Fibroblast of lung (primary cell): Measurements from ENCODE around the gene GGACT. TPM values are rescaled to one million over a fixed set of nuclear protein-coding genes. Genes with fewer than 3 reads are reported as not detected.

Experiments used
- DNase-seq, 2 donors: peaks; one replicate each; pipeline versions ENCODE4 v3.0.0 to v3.0.0-alpha.2; 2010; ENCODE audit warnings: low read depth in 2 of 2
- H2AFZ ChIP-seq: 2 replicates; pipeline ENCODE4 v1.5.1; 2012; ENCODE audit warnings: low read length, control low read depth, inconsistent platforms
- H3K27ac ChIP-seq: 2 replicates; pipeline ENCODE4 v1.5.1; 2011; ENCODE audit warnings: low read length, control low read depth; ENCODE audit not compliant: insufficient read depth
- H3K27me3 ChIP-seq: 2 replicates; pipeline ENCODE4 v1.5.1; 2011; ENCODE audit warnings: mild to moderate bottlenecking, low read length; ENCODE audit not compliant: control insufficient read depth, insufficient read depth
- H3K36me3 ChIP-seq: 2 replicates; pipeline ENCODE4 v1.5.1; 2011; ENCODE audit warnings: low read length; ENCODE audit not compliant: control insufficient read depth, insufficient read depth
- H3K4me1 ChIP-seq: 2 replicates; pipeline ENCODE4 v1.5.1; 2011; ENCODE audit warnings: low read length; ENCODE audit not compliant: control insufficient read depth, insufficient read depth; ENCODE audit errors: extremely low read depth
- H3K4me2 ChIP-seq: 2 replicates; pipeline ENCODE4 v1.5.1; 2011; ENCODE audit warnings: low read length, control low read depth; ENCODE audit not compliant: insufficient read depth; ENCODE audit errors: extremely low read depth
- H3K4me3 ChIP-seq, 4 experiments: fragments of 200-600 bp in 1 of 4; sonication (generic) in 1 of 4; replicated peaks in 1 of 4; 2 replicates each; pipeline ENCODE4 v1.5.1; 2011 to 2016; ENCODE audit warnings: low read length in 4 of 4, low read depth in 3 of 4, mild to moderate bottlenecking in 3 of 4, control low read depth in 2 of 4, inconsistent platforms in 1 of 4, mixed read lengths in 1 of 4; ENCODE audit not compliant: insufficient read depth in 1 of 4; ENCODE audit errors: control extremely low read depth in 1 of 4
- H3K79me2 ChIP-seq: 2 replicates; pipeline ENCODE4 v1.5.1; 2012; ENCODE audit warnings: mild to moderate bottlenecking, low read length, inconsistent platforms; ENCODE audit not compliant: control insufficient read depth, insufficient read depth
- H3K9ac ChIP-seq: 2 replicates; pipeline ENCODE4 v1.5.1; 2011; ENCODE audit warnings: mild to moderate bottlenecking, low read length, control low read depth; ENCODE audit not compliant: insufficient read depth
- H3K9me3 ChIP-seq: 2 replicates; pipeline ENCODE4 v1.5.1; 2012; ENCODE audit warnings: low read depth, low read length; ENCODE audit not compliant: control insufficient read depth, insufficient read depth
- H4K20me1 ChIP-seq: 2 replicates; pipeline ENCODE4 v1.5.1; 2011; ENCODE audit warnings: low read length; ENCODE audit not compliant: control insufficient read depth, insufficient read depth; ENCODE audit errors: extremely low read depth
- CTCF ChIP-seq, 2 donors: IDR thresholded peaks in 1 of 2; conservative IDR thresholded peaks in 1 of 2; 1 replicate in 1 of 2; 2 replicates in 1 of 2; pipeline ENCODE4 v1.5.1; 2011 to 2012; ENCODE audit warnings: low read length in 2 of 2, control low read depth in 1 of 2, inconsistent platforms in 1 of 2, low read depth in 1 of 2, mild to moderate bottlenecking in 1 of 2
- EZH2 ChIP-seq: IDR thresholded peaks from 2 replicates; pipeline ENCODE4 v1.5.1; 2012; ENCODE audit warnings: low read length, control low read depth, mild to moderate bottlenecking; ENCODE audit errors: missing control alignments
- polyA plus RNA-seq, 2 donors: library from polyadenylated mRNA; depleted of rRNA in 1 of 2; stranded (reverse) in 1 of 2; unstranded in 1 of 2; fragments of >200 nt; gene quantifications; 2 replicates each; pipeline ENCODE4 v1.2.1, GENCODE V29; 2011 to 2012; ENCODE audit warnings: missing spikeins in 1 of 2
- total RNA-seq: library from RNA; depleted of rRNA; stranded (reverse); fragments of >200 nt; gene quantifications from 2 replicates; pipeline ENCODE4 v1.2.1, GENCODE V29; 2014

GGACT gene
- total and polyA plus RNA-seq, 2 donors (not counting 1 experiment from before 2014, with no cell fraction given), result 2.6 to 6.6 TPM

- TF ChIP-seq EZH2, result no peak
- no peak for TF ChIP-seq CTCF (conservative IDR thresholded peaks at IDR 0.05 in 1 of 2, IDR thresholded peaks at IDR 0.05 in 1 of 2; ENCODE audit: low read depth in 1 of 2, low read length in 2 of 2)
- Histone ChIP-seq H3K36me3 (no peaks in the 10 kb centered on the region), H3K4me1 (no peaks in the 10 kb centered on the region), H4K20me1 (no peaks in the 10 kb centered on the region), H3K79me2 (no peaks in the 10 kb centered on the region), H3K9me3 (no peaks in the 10 kb centered on the region), H3K9ac (no peak overlapping the region), H3K4me2 (no peak overlapping the region), H2AFZ (no peak overlapping the region), H3K27me3 (no peaks in the 10 kb centered on the region), H3K27ac (no peak overlapping the region), H3K4me3 (no peak overlapping the region)
- no peak for DNase-seq
Observed at GRCh38 chr13:100506154-100506553, 82.4 kb downstream of the GGACT start.

- H3K4me3 ChIP-seq, result no peak overlapping the region
- no peaks in the 10 kb centered on the region for H3K79me2 ChIP-seq
- H2AFZ ChIP-seq, result no peak overlapping the region
- no peak overlapping the region for H3K27ac ChIP-seq
- no peak for DNase-seq
- H3K27me3 ChIP-seq, result no peaks in the 10 kb centered on the region
- no peak overlapping the region for H3K9ac ChIP-seq
- TF ChIP-seq EZH2, result no peak
- no peak for TF ChIP-seq CTCF (conservative IDR thresholded peaks at IDR 0.05 in 1 of 2, IDR thresholded peaks at IDR 0.05 in 1 of 2; ENCODE audit: low read depth in 1 of 2, low read length in 2 of 2)
- no peak overlapping the region for H3K4me2 ChIP-seq
- no peaks in the 10 kb centered on the region for H3K9me3 ChIP-seq
- H4K20me1 ChIP-seq, result no peaks in the 10 kb centered on the region
- no peaks in the 10 kb centered on the region for H3K36me3 ChIP-seq
- no peaks in the 10 kb centered on the region for H3K4me1 ChIP-seq
Observed at GRCh38 chr13:100503622-100504021, 85.0 kb downstream of the GGACT start.

GRCh38 chr13:100502446-100502845 is 86.1 kb downstream of the GGACT start:
- no peaks in the 10 kb centered on the region for H3K9me3 ChIP-seq
- TF ChIP-seq CTCF (conservative IDR thresholded peaks at IDR 0.05 in 1 of 2, IDR thresholded peaks at IDR 0.05 in 1 of 2; ENCODE audit: low read depth in 1 of 2, low read length in 2 of 2), result no peak
- TF ChIP-seq EZH2, result no peak
- no peaks in the 10 kb centered on the region for H3K4me1 ChIP-seq
- DNase-seq, result peak in 1 of 2 donors; percentile 43
- H3K27me3 ChIP-seq, result no peaks in the 10 kb centered on the region
- H3K79me2 ChIP-seq, result no peaks in the 10 kb centered on the region
- H3K36me3 ChIP-seq, result no peaks in the 10 kb centered on the region
- no peak overlapping the region for H3K4me3 ChIP-seq
- H3K27ac ChIP-seq, result no peak overlapping the region
- H2AFZ ChIP-seq, result no peak overlapping the region
- no peaks in the 10 kb centered on the region for H4K20me1 ChIP-seq
- no peak overlapping the region for H3K4me2 ChIP-seq
- H3K9ac ChIP-seq, result no peak overlapping the region
